Measurements from ENCODE around the gene B3GALT5. TPM values are rescaled to one million over a fixed set of nuclear protein-coding genes. Genes with fewer than 3 reads are reported as not detected.

B3GALT5 gene
- total RNA-seq, 2 donors from 2014 or later: 114 to 205 TPM

DNA sequence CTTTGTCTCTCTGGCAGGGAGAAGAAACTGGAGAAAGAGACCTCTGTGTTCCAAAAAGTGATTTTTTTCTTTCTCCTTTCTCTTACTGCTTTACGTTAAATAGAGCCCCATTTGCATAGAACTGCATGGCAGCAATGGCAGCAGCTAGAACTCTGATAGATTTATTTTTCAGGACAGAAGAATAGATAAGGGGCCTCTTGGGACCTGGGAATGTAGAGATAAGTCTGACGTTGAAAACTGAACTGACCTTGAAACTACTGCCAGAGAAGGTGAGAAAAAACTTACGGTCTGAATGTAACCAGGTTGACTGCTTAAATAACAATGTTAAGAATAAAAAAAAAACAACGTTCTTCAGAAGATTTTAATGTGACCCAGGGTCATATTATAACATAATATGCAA, 25.4 kb upstream of the B3GALT5 start:
- no peaks in the 10 kb centered on the region for H3K27me3 ChIP-seq
- H3K4me1 ChIP-seq: no peaks in the 10 kb centered on the region
- no peak overlapping the region for H3K4me3 ChIP-seq
- DNase-seq: no peak
- H3K9me3 ChIP-seq: no peaks in the 10 kb centered on the region
- intact Hi-C loops (cut with DNase I): no loop called here
- H3K27ac ChIP-seq: no peak overlapping the region
- H3K36me3 ChIP-seq: no peaks in the 10 kb centered on the region
- TF ChIP-seq CTCF (IDR thresholded peaks at IDR 0.05): no peak
- no peak overlapping the region for H3K9ac ChIP-seq (ENCODE audit: low read depth in 2 of 2, low read length in 2 of 2)

GRCh38 chr21:39588884-39589283, 23.9 kb upstream of the B3GALT5 start:
- no peak overlapping the region for H3K9ac ChIP-seq (ENCODE audit: low read depth in 2 of 2, low read length in 2 of 2)
- H3K36me3 ChIP-seq: no peaks in the 10 kb centered on the region
- intact Hi-C loops (cut with DNase I): no loop called here
- H3K27me3 ChIP-seq: no peaks in the 10 kb centered on the region
- H3K27ac ChIP-seq: no peak overlapping the region
- H3K4me3 ChIP-seq: no peak overlapping the region
- DNase-seq: no peak
- no peaks in the 10 kb centered on the region for H3K9me3 ChIP-seq
- TF ChIP-seq CTCF (IDR thresholded peaks at IDR 0.05): no peak
- H3K4me1 ChIP-seq: no peaks in the 10 kb centered on the region

DNA sequence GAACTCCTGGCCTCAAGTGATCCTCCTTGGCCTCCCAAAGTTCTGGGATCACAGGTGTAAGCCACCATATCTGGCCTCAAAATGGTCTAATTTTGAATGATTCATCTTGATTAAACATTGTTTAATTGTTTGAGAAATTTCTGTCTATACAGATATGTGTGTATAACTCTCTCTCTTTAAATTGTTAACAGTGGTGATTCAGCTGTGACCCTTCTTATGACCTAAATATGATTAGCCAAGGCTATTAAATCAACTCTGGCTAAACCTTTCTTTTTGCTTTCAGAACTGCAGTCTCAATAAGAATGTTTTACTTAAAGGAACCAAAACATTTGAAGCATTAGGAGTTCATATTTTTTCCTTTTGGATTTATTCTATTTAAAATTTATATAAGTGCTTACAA, 19.2 kb upstream of the B3GALT5 start:
- Histone ChIP-seq H3K4me1 (no peaks in the 10 kb centered on the region), H3K9ac (ENCODE audit: low read depth in 2 of 2, low read length in 2 of 2) (no peak overlapping the region), H3K27ac (no peak overlapping the region), H3K27me3 (no peaks in the 10 kb centered on the region), H3K36me3 (no peaks in the 10 kb centered on the region), H3K4me3 (no peak overlapping the region), H3K9me3 (no peaks in the 10 kb centered on the region)
- intact Hi-C loops (cut with DNase I): no loop called here
- TF ChIP-seq CTCF (IDR thresholded peaks at IDR 0.05): no peak
- no peak for DNase-seq

GRCh38 chr21:39595465-39595864, 17.3 kb upstream of the B3GALT5 start:
- H3K4me1 ChIP-seq: no peaks in the 10 kb centered on the region
- no peaks in the 10 kb centered on the region for H3K9me3 ChIP-seq
- no peak for TF ChIP-seq CTCF (IDR thresholded peaks at IDR 0.05)
- no peak overlapping the region for H3K4me3 ChIP-seq
- intact Hi-C loops (cut with DNase I): no loop called here
- no peaks in the 10 kb centered on the region for H3K27me3 ChIP-seq
- H3K27ac ChIP-seq: no peak overlapping the region
- H3K36me3 ChIP-seq: no peaks in the 10 kb centered on the region
- no peak for DNase-seq
- H3K9ac ChIP-seq (ENCODE audit: low read depth in 2 of 2, low read length in 2 of 2): no peak overlapping the region

- no peaks in the 10 kb centered on the region for H3K27me3 ChIP-seq
- peak; percentile 16 for DNase-seq
- H3K4me1 ChIP-seq: no peaks in the 10 kb centered on the region
- H3K4me3 ChIP-seq: no peak overlapping the region
- intact Hi-C loops (cut with DNase I): no loop called here
- H3K36me3 ChIP-seq: no peaks in the 10 kb centered on the region
- no peak overlapping the region for H3K27ac ChIP-seq
- H3K9me3 ChIP-seq: no peaks in the 10 kb centered on the region
- H3K9ac ChIP-seq (ENCODE audit: low read depth in 2 of 2, low read length in 2 of 2): no peak overlapping the region
- no peak for TF ChIP-seq CTCF (IDR thresholded peaks at IDR 0.05)
Observed at GRCh38 chr21:39597595-39597994, 15.1 kb upstream of the B3GALT5 start.
